ENCODE measurements around the gene TMC2.

Gene TMC2

DNA sequence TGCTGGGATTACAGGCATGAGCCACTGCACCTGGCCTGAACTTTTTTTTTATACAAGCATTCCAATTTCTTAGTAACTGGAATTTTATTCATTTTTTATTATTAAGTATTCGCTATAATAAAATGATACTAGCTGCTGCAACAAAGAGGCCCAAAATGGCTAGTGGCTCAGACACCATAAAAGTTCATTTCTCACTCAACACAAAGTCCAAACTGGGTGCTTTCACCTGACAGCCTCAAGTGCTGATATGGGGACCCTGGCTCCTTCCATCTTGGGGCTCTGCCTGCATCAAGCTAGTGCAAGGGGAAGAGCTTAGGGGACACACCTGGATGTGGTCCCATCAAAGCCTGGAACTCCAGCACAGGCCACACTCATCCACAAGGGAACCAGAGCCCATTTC is 103.9 kb downstream of the TMC2 start:
- H3K27ac Mint-ChIP-seq, result no peak overlapping the region
- no peaks in the 10 kb centered on the region for H3K4me1 Mint-ChIP-seq
- TF ChIP-seq, protein P1, sequence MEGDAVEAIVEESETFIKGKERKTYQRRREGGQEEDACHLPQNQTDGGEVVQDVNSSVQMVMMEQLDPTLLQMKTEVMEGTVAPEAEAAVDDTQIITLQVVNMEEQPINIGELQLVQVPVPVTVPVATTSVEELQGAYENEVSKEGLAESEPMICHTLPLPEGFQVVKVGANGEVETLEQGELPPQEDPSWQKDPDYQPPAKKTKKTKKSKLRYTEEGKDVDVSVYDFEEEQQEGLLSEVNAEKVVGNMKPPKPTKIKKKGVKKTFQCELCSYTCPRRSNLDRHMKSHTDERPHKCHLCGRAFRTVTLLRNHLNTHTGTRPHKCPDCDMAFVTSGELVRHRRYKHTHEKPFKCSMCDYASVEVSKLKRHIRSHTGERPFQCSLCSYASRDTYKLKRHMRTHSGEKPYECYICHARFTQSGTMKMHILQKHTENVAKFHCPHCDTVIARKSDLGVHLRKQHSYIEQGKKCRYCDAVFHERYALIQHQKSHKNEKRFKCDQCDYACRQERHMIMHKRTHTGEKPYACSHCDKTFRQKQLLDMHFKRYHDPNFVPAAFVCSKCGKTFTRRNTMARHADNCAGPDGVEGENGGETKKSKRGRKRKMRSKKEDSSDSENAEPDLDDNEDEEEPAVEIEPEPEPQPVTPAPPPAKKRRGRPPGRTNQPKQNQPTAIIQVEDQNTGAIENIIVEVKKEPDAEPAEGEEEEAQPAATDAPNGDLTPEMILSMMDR (IDR thresholded peaks at IDR 0.05), result no peak
- H3K27me3 Mint-ChIP-seq (ENCODE audit: low read depth, poor library complexity), result peaks cover 28% of the 10 kb centered on the region
- H3K9me3 Mint-ChIP-seq, result no peaks in the 10 kb centered on the region
- no peaks in the 10 kb centered on the region for H3K36me3 Mint-ChIP-seq (ENCODE audit: low read depth)
- DNase-seq, result no peak
- no peak overlapping the region for H3K4me3 Mint-ChIP-seq

GRCh38 chr20:2640899-2641298 is 104.5 kb downstream of the TMC2 start:
- H3K4me1 Mint-ChIP-seq, result no peaks in the 10 kb centered on the region

DNA sequence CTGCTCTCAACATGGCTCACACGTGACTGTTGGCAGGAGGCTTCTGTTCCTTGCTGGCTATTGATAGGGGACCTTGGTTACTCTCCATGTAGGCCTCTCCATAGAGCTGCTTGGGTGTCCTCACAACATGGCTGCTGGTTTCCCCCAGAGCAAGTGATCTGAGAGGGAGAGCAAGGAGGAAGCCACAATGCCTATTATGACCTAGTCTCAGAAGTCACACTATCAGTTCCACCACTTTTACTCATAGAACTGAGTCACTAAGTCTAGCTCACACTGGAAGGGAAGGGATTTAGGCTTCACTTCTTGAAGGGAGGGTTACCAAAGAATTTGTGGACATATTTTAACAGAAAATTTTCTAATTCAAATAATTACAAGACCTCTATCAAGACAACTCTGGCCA is 107.3 kb downstream of the TMC2 start:
- TF ChIP-seq, protein P1 (IDR thresholded peaks at IDR 0.05), result no peak
- H3K4me1 Mint-ChIP-seq, result no peaks in the 10 kb centered on the region

More at GRCh38 chr20:2640899-2641298, 104.5 kb downstream of the TMC2 start:
- peaks cover 23% of the 10 kb centered on the region for H3K27me3 Mint-ChIP-seq (ENCODE audit: low read depth, poor library complexity)
- no peaks in the 10 kb centered on the region for H3K9me3 Mint-ChIP-seq
- H3K4me3 Mint-ChIP-seq, result no peak overlapping the region
- H3K36me3 Mint-ChIP-seq (ENCODE audit: low read depth), result no peaks in the 10 kb centered on the region
- H3K27ac Mint-ChIP-seq, result no peak overlapping the region
- TF ChIP-seq, protein P1 (IDR thresholded peaks at IDR 0.05), result no peak
- no peak for DNase-seq

DNA sequence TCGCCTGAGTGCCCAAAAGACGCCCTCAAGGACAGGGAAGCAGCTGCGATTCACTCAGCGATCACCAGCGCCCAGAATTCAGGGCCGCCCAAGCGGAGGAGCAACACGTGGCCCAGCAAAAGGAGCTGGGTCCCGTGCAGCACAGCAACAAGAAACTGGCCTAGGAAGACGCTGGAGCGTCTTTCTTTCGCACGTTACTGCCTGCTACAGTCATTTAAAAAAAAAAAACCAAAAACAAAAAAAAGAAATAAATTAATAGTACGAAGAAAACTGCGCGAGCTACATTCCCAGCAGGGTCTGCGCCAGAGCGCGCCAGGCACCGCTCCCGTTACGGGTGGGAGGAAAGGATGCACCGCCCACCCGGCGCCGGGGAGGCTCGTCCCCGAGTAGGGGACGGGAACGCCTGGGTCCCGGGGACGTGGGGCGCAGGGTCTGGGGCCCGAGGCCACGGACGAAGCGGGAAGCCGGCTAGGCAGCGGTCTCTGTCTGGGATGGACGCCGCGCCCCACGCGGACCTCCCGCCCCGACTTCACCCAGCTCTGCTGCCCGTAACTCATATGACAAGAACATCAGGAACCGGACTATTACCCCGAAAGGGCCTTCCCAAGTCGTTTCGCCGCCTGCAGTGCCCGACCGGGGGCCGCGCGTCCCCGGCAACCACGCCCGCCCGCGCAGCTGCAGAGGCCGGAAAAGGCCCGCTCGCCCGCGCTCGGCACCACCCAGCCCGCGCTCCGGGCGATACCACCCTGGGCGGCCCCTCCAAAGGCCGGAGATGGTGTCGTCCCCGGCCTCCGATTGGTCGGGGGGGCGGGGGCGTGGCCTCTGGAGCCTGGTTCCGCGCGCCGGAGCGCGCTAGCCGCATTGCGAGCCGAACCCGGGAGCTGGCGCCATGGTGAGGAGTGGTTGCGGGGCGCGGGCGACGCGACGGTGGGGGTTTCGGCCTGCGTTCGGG is 115.7 kb downstream of the TMC2 start, which contains the start of gene NOP56:
NOP56 (plus strand) TSS at position 861 of the 952 bp plus-strand sequence; CDS start at position 890, 29 bp downstream.
- H3K36me3 Mint-ChIP-seq (ENCODE audit: low read depth), result peaks cover 32% of the 10 kb centered on the region
- DNase-seq, result peak; percentile 95
- H3K4me1 Mint-ChIP-seq, result peaks cover 29% of the 10 kb centered on the region
- peak within 1 kb of the TSS; percentile 93 for H3K4me3 Mint-ChIP-seq
- H3K27ac Mint-ChIP-seq, result peak within 1 kb of the TSS; percentile 85
- H3K9me3 Mint-ChIP-seq, result no peaks in the 10 kb centered on the region
- TF ChIP-seq, protein P1 (IDR thresholded peaks at IDR 0.05), result no peak
- peaks cover 2% of the 10 kb centered on the region for H3K27me3 Mint-ChIP-seq (ENCODE audit: low read depth, poor library complexity)

More for the DNA sequence above, 107.3 kb downstream of the TMC2 start:
- DNase-seq, result no peak
- no peak overlapping the region for H3K27ac Mint-ChIP-seq
- no peaks in the 10 kb centered on the region for H3K9me3 Mint-ChIP-seq
- H3K27me3 Mint-ChIP-seq (ENCODE audit: low read depth, poor library complexity), result peaks cover 23% of the 10 kb centered on the region
- H3K36me3 Mint-ChIP-seq (ENCODE audit: low read depth), result no peaks in the 10 kb centered on the region
- H3K4me3 Mint-ChIP-seq, result no peak overlapping the region

DNA sequence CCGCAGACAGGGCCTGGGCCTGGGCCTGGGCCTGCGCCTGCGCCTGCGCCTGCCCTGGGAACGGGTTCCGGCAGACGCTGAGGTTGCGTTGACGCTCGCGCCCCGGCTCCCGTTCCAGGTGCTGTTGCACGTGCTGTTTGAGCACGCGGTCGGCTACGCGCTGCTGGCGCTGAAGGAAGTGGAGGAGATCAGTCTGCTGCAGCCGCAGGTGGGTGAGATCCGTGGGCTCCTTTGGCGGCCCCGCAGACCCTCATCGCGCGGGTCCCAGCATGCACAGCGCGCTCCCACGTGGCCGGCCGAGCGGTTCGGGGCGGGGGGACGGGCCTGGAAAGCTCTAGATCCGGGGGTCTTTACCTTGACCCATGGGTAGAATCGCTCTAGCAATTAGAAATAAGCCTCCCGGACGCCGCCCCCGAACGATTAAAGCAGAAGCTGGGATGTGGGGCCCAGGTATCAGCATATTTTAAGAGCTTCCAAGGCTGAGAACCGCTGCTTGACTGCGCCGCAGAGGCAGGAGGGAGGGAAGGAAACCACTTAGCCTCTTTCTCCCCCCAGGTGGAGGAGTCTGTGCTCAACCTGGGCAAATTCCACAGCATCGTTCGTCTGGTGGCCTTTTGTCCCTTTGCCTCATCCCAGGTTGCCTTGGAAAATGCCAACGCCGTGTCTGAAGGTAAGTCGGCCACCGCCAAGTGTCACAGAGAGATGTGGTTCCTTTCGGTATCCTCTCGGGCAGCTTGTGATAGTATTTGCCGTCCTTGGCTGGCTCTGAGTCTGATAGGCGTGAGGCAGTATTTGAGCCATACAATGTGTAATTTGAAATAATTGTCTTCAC is 116.6 kb downstream of the TMC2 start:
- Mint-ChIP-seq H3K27me3 (ENCODE audit: low read depth, poor library complexity) (no peaks in the 10 kb centered on the region), H3K4me1 (peaks cover 29% of the 10 kb centered on the region), H3K27ac (peak overlapping the region; percentile 85), H3K4me3 (peak overlapping the region; percentile 89), H3K36me3 (ENCODE audit: low read depth) (peaks cover 41% of the 10 kb centered on the region), H3K9me3 (no peaks in the 10 kb centered on the region)
- TF ChIP-seq, protein P1 (IDR thresholded peaks at IDR 0.05), result no peak
- no peak for DNase-seq
